Colonic mucosa (tissue), 4 donors: ENCODE results near the gene C10orf62. TPM values are rescaled to one million over a fixed set of nuclear protein-coding genes. Genes with fewer than 3 reads are reported as not detected.

Experiments used
- DNase-seq: peaks from one replicate; pipeline ENCODE4 v3.0.0-alpha.2; 2020
- H3K27ac ChIP-seq: fragments of 200-600 bp; one replicate; pipeline ENCODE4 v1.8.0; 2021
- H3K27me3 ChIP-seq: fragments of 200-600 bp; one replicate; pipeline ENCODE4 v1.8.0; 2021
- H3K36me3 ChIP-seq: fragments of 200-600 bp; one replicate; pipeline ENCODE4 v1.8.0; 2021
- H3K4me1 ChIP-seq: fragments of 200-600 bp; one replicate; pipeline ENCODE4 v1.8.0; 2021; ENCODE audit warnings: mild to moderate bottlenecking
- H3K4me3 ChIP-seq: fragments of 200-600 bp; one replicate; pipeline ENCODE4 v1.8.0; 2021
- H3K9ac ChIP-seq, 2 donors: one replicate each; pipeline ENCODE4 v1.7.0; 2013; ENCODE audit warnings: control low read depth in 2 of 2, low read depth in 2 of 2, low read length in 2 of 2
- H3K9me3 ChIP-seq: fragments of 200-600 bp; one replicate; pipeline ENCODE4 v1.8.0; 2021
- intact Hi-C: fragments of 100-400 bp; cut with DNase I; formaldehyde crosslinking; loops from one replicate; pipeline ENCODE4 v1.14.1; 2022
- total RNA-seq, 2 donors: library from RNA; stranded (reverse); fragmentation: NEBNext Ultra II Directional in 1 of 2; extraction: Animal tissue kit (Norgen Biotek cat#: 25700) in 1 of 2; gene quantifications; one replicate each; pipeline ENCODE4 v1.2.1, GENCODE V29; 2021
- TF ChIP-seq, protein P1 (sequence below): fragments of 200-600 bp; IDR thresholded peaks from one replicate; pipeline ENCODE4 v1.8.0; 2022; ENCODE audit warnings: antibody characterized with exemption, mild to moderate bottlenecking
- donor health status: healthy.
- donor health status: DM: no; HTN: no; CAD: no.
- donor health status: DM: no; HTN: no; CAD: no.

Gene C10orf62
- total RNA-seq, 2 donors from 2014 or later, result not detected

DNA sequence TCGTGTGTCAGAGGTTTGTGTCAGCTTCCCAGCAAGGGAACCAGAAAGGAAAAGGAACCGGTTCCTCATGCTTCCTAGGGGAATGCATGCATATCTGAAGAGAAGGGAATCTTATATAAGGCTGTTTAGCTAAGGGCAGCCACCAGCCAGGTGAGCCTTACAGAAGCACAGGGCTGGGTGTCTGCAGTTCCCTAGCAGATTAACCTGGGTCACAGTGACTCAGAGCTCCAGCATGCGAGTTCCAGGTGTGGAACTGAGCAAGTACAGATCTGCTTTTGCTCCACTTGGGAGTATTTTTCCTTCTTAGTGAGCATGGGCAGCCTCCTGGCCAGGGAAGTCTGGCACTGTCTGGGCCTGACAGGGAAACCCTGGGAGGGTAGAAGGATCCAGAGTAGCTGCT, 17.9 kb upstream of the C10orf62 start:
- Histone ChIP-seq H3K4me1 (no peaks in the 10 kb centered on the region), H3K9ac (peak overlapping the region in 1 of 2 donors; percentile 34), H3K27me3 (no peaks in the 10 kb centered on the region), H3K36me3 (no peaks in the 10 kb centered on the region), H3K27ac (no peak overlapping the region), H3K4me3 (no peak overlapping the region), H3K9me3 (no peaks in the 10 kb centered on the region)
- intact Hi-C loops, result loop anchor here (5.0 kb wide), 1 partner anchor 41 kb away; no protein-coding TSS in a partner anchor
- TF ChIP-seq, protein P1, sequence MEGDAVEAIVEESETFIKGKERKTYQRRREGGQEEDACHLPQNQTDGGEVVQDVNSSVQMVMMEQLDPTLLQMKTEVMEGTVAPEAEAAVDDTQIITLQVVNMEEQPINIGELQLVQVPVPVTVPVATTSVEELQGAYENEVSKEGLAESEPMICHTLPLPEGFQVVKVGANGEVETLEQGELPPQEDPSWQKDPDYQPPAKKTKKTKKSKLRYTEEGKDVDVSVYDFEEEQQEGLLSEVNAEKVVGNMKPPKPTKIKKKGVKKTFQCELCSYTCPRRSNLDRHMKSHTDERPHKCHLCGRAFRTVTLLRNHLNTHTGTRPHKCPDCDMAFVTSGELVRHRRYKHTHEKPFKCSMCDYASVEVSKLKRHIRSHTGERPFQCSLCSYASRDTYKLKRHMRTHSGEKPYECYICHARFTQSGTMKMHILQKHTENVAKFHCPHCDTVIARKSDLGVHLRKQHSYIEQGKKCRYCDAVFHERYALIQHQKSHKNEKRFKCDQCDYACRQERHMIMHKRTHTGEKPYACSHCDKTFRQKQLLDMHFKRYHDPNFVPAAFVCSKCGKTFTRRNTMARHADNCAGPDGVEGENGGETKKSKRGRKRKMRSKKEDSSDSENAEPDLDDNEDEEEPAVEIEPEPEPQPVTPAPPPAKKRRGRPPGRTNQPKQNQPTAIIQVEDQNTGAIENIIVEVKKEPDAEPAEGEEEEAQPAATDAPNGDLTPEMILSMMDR, result no peak
- no peak for DNase-seq

DNA sequence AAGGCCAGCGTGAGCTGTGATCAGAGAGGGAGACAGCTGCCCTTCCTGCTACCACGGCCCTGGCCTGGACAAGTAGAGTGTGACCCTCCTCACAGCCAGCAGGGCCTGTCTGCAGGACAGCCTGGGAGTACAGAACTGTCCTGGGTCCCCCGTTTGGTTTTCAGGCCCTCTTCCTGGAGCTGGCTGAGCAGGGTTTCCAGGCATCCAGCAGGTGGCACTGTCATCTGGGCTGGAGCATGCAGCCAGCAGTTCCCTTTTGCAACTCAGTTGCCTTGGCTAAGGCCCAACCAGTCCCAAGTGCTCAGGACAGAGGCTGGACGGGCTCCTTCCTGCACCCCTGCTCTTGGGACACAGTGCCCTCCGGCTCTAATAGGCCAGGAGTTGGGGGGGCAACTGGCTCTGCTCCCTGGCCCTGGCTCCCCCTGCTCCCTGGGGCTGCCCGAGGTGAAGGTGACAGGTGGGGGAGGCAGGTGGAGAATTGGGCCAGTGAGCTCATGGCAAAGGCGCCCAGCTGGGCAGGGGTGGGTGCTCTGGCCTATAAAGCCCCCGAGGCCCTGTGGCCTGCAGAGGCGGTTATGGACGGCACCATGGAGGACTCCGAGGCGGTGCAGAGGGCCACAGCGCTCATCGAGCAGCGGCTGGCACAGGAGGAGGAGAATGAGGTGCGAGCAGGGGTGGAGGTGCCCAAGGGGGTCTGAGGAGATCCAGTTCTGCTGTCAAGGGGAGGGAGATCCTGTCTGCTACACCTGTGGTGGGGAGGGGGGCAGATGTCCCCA, 17.1 kb upstream of the C10orf62 start, which contains the start of gene ANKRD2:
Gene ANKRD2 (plus strand): TSS at position 566 of the 776 bp plus-strand sequence. CDS start 10 bp downstream, at position 576.
- peak; percentile 73 for DNase-seq
- Histone ChIP-seq H3K36me3 (no peaks in the 10 kb centered on the region), H3K9ac (peak within 1 kb of the TSS in 1 of 2 donors; percentile 34), H3K4me1 (no peaks in the 10 kb centered on the region), H3K27ac (no peak within 1 kb of the TSS), H3K4me3 (no peak within 1 kb of the TSS), H3K9me3 (no peaks in the 10 kb centered on the region), H3K27me3 (no peaks in the 10 kb centered on the region)
- TF ChIP-seq, protein P1, result peak; percentile 74
- intact Hi-C loops, result loop anchor here (5.0 kb wide), 1 partner anchor 40 kb away; no protein-coding TSS in a partner anchor

- Histone ChIP-seq H3K9ac (no peak overlapping the region), H3K4me3 (no peak overlapping the region), H3K36me3 (no peaks in the 10 kb centered on the region), H3K4me1 (no peaks in the 10 kb centered on the region), H3K27ac (no peak overlapping the region), H3K9me3 (no peaks in the 10 kb centered on the region), H3K27me3 (no peaks in the 10 kb centered on the region)
- TF ChIP-seq, protein P1, result no peak
- DNase-seq, result no peak
- intact Hi-C loops, result loop anchor here (5.0 kb wide), 1 partner anchor 39 kb away; no protein-coding TSS in a partner anchor
Measured at GRCh38 chr10:97573021-97573420, 16.5 kb upstream of the C10orf62 start.

GRCh38 chr10:97573672-97574071, 15.8 kb upstream of the C10orf62 start:
- no peak for DNase-seq
- TF ChIP-seq, protein P1, result no peak
- H3K9ac ChIP-seq, result no peak overlapping the region
- no peak overlapping the region for H3K27ac ChIP-seq
- no peaks in the 10 kb centered on the region for H3K4me1 ChIP-seq
- no peaks in the 10 kb centered on the region for H3K36me3 ChIP-seq
- H3K9me3 ChIP-seq, result no peaks in the 10 kb centered on the region
- no peak overlapping the region for H3K4me3 ChIP-seq
- no peaks in the 10 kb centered on the region for H3K27me3 ChIP-seq
- intact Hi-C loops, result loop anchor here (5.0 kb wide), 1 partner anchor 39 kb away; no protein-coding TSS in a partner anchor

DNA sequence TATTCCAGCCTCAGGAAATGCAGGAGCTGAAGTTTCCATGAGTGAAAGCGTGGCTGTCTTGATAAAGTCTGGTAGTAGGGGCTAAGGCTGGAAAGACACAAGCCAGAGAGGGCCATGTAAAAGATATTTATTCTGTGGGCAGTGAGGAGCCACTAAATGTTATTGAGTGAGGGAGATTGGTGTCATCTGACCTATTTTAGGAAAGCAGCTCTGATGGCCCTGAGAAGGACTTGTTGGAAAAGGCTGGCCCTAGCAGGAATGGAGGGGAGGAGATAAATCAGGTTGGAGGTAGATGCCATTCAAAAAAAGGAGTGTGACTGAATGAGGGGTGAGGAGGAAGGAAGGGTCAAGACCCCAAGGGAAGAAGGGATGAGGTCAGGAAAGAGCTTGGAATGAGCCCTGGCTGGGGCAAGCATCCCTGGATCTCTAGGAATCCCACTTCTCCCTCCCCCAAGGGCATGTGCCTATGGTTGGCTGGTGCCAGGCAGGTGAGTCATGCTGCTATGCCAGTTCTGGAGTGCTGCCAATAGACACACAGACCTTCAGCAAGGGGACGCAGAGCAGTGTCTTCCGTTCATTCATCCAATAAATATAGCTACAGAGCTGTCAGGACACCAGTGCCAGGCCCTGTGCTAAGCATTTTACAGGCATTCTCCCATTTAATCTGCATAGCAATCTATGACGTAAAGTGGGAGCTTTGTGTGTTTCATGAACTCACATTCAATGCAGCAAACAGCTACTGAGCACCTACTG, 15.0 kb upstream of the C10orf62 start:
- intact Hi-C loops, result loop anchor here (5.0 kb wide), 1 partner anchor 38 kb away; no protein-coding TSS in a partner anchor
- Histone ChIP-seq H3K4me1 (no peaks in the 10 kb centered on the region), H3K27me3 (no peaks in the 10 kb centered on the region), H3K27ac (no peak overlapping the region), H3K9me3 (no peaks in the 10 kb centered on the region), H3K36me3 (no peaks in the 10 kb centered on the region), H3K9ac (no peak overlapping the region), H3K4me3 (no peak overlapping the region)
- DNase-seq, result peak; percentile 58
- TF ChIP-seq, protein P1, result no peak
